IMR-90 (cell line): ENCODE measurements around the gene ANO2. TPM values are rescaled to one million over a fixed set of nuclear protein-coding genes. Genes with fewer than 3 reads are reported as not detected.

Experiments
- ATAC-seq: fragments of 200-7000 bp; cut with Tn5 transposase; 2 replicates; pipeline ENCODE4 v1.9.1; 2020; ENCODE audit warnings: low read depth, mild to moderate bottlenecking, moderate library complexity
- BruUV-seq: library from RNA; stranded (reverse); fragments of 400-500 nt; replicated peaks from 2 replicates; lab custom pipeline; 2021; lab: Mats Ljungman, UMichigan
- CTCF ChIA-PET: fragments of 300-600 bp; formaldehyde crosslinking; extraction: SDS; loops from one replicate; lab custom pipeline; 2021; ENCODE audit warnings: antibody characterized with exemption; lab: Yijun Ruan, JAX
- POLR2A ChIA-PET: fragments of 300-600 bp; sonication (Branson Sonifier 250); formaldehyde crosslinking; loops from one replicate; lab custom pipeline; 2022; ENCODE audit warnings: antibody characterized with exemption; ENCODE audit not compliant: unreplicated experiment; lab: Charles Lee
- DNase-seq: peaks from one replicate; pipeline ENCODE4 v3.0.0; 2013
- H2AFZ ChIP-seq: replicated peaks from 2 replicates; pipeline ENCODE3; 2013; ENCODE audit warnings: low read length, mild to moderate bottlenecking; ENCODE audit not compliant: poor library complexity
- H2AK5ac ChIP-seq: 2 replicates; pipeline ENCODE4 v1.6.1; 2013; ENCODE audit warnings: low read depth, low read length, inconsistent platforms
- H2AK9ac ChIP-seq: replicated peaks from 2 replicates; pipeline ENCODE3; 2013; ENCODE audit warnings: mild to moderate bottlenecking, low read depth, low read length, moderate library complexity; ENCODE audit not compliant: poor library complexity
- H2BK120ac ChIP-seq: 2 replicates; pipeline ENCODE4 v1.6.1; 2013; ENCODE audit warnings: low read depth, low read length, inconsistent platforms
- H2BK15ac ChIP-seq: 3 replicates; pipeline ENCODE4 v1.6.1; 2013; ENCODE audit warnings: low read depth, low read length, inconsistent platforms
- H2BK20ac ChIP-seq: 2 replicates; pipeline ENCODE4 v1.6.1; 2013; ENCODE audit warnings: low read depth, mild to moderate bottlenecking, inconsistent platforms, low read length, moderate library complexity
- H2BK5ac ChIP-seq: 2 replicates; pipeline ENCODE4 v1.6.1; 2013; ENCODE audit warnings: mild to moderate bottlenecking, low read depth, low read length, inconsistent platforms; ENCODE audit not compliant: poor library complexity, severe bottlenecking
- H3K14ac ChIP-seq: replicated peaks from 2 replicates; pipeline ENCODE4 v1.6.1; 2013; ENCODE audit warnings: low read depth, low read length, inconsistent platforms
- H3K18ac ChIP-seq: 2 replicates; pipeline ENCODE4 v1.6.1; 2013; ENCODE audit warnings: low read depth, low read length, control low read depth
- H3K23ac ChIP-seq: 2 replicates; pipeline ENCODE4 v1.6.1; 2013; ENCODE audit warnings: low read depth, low read length, inconsistent platforms
- H3K27ac ChIP-seq: 2 replicates; pipeline ENCODE4 v1.5.1; 2013; ENCODE audit warnings: mild to moderate bottlenecking, control low read depth, low read length; ENCODE audit not compliant: insufficient read depth
- H3K27me3 ChIP-seq: 2 replicates; pipeline ENCODE4 v1.6.1; 2013; ENCODE audit warnings: low read length; ENCODE audit not compliant: control insufficient read depth, insufficient read depth
- H3K36me3 ChIP-seq: 2 replicates; pipeline ENCODE4 v1.6.1; 2013; ENCODE audit warnings: low read length, mixed read lengths; ENCODE audit not compliant: control insufficient read depth, insufficient read depth
- H3K4ac ChIP-seq: 2 replicates; pipeline ENCODE4 v1.6.1; 2013; ENCODE audit warnings: low read depth, low read length, inconsistent platforms
- H3K4me1 ChIP-seq: 2 replicates; pipeline ENCODE4 v1.6.1; 2013; ENCODE audit warnings: low read length, mixed read lengths; ENCODE audit not compliant: control insufficient read depth, insufficient read depth
- H3K4me2 ChIP-seq: 2 replicates; pipeline ENCODE4 v1.6.1; 2013; ENCODE audit warnings: low read depth, mild to moderate bottlenecking, control low read depth, low read length, moderate library complexity
- H3K4me3 ChIP-seq: 2 replicates; pipeline ENCODE4 v1.5.1; 2013; ENCODE audit warnings: low read depth, mild to moderate bottlenecking, control low read depth, low read length, moderate library complexity; ENCODE audit not compliant: insufficient read depth
- H3K56ac ChIP-seq: 2 replicates; pipeline ENCODE4 v1.6.1; 2013; ENCODE audit warnings: low read length, inconsistent platforms; ENCODE audit not compliant: insufficient read depth; ENCODE audit errors: extremely low read depth
- H3K79me1 ChIP-seq, 2 experiments: 2 replicates each; pipeline ENCODE4 v1.6.1; 2013; ENCODE audit warnings: low read length in 2 of 2, inconsistent platforms in 1 of 2, low read depth in 1 of 2
- H3K9ac ChIP-seq: 2 replicates; pipeline ENCODE4 v1.6.1; 2013; ENCODE audit warnings: low read depth, low read length, control low read depth
- H3K9me1 ChIP-seq: 2 replicates; pipeline ENCODE4 v1.6.1; 2013; ENCODE audit warnings: low read length, inconsistent platforms; ENCODE audit not compliant: insufficient read depth
- H3K9me3 ChIP-seq: 2 replicates; pipeline ENCODE4 v1.6.1; 2013; ENCODE audit warnings: low read length; ENCODE audit not compliant: control insufficient read depth, insufficient read depth
- H4K20me1 ChIP-seq: 2 replicates; pipeline ENCODE4 v1.6.1; 2013; ENCODE audit warnings: low read length, inconsistent platforms; ENCODE audit not compliant: insufficient read depth
- H4K5ac ChIP-seq: 2 replicates; pipeline ENCODE4 v1.6.1; 2013; ENCODE audit warnings: mild to moderate bottlenecking, low read depth, low read length, control low read depth
- H4K8ac ChIP-seq, 2 experiments: 2 replicates each; pipeline ENCODE4 v1.6.1; 2013; ENCODE audit warnings: low read depth in 2 of 2, low read length in 2 of 2, control low read depth in 1 of 2, inconsistent platforms in 1 of 2
- H4K91ac ChIP-seq: 2 replicates; pipeline ENCODE4 v1.6.1; 2013; ENCODE audit warnings: low read depth, low read length, inconsistent platforms; ENCODE audit not compliant: insufficient read depth
- BHLHE40 ChIP-seq: fragments of 150-350 bp; IDR thresholded peaks from 2 replicates; pipeline ENCODE4 v1.6.1; 2016; ENCODE audit warnings: mild to moderate bottlenecking, low read depth, low read length
- CEBPB ChIP-seq: IDR thresholded peaks from 2 replicates; pipeline ENCODE4 v1.6.1; 2012; ENCODE audit warnings: low read depth, low read length, improper control_type of control experiment
- FOS ChIP-seq: fragments of 150-350 bp; IDR thresholded peaks from 2 replicates; pipeline ENCODE4 v1.6.1; 2016; ENCODE audit warnings: low read depth, low read length
- MAFK ChIP-seq: IDR thresholded peaks from 2 replicates; pipeline ENCODE4 v1.6.1; 2012; ENCODE audit warnings: low read depth, low read length, improper control_type of control experiment
- MAZ ChIP-seq: IDR thresholded peaks from 2 replicates; pipeline ENCODE4 v1.6.1; 2012; ENCODE audit warnings: low read depth, mild to moderate bottlenecking, low read length, improper control_type of control experiment, moderate library complexity, borderline replicate concordance
- MXI1 ChIP-seq: IDR thresholded peaks from 2 replicates; pipeline ENCODE4 v1.6.1; 2012; ENCODE audit warnings: low read depth, mild to moderate bottlenecking, low read length, moderate library complexity, borderline replicate concordance
- NFE2L2 ChIP-seq: fragments of 150-350 bp; IDR thresholded peaks from 2 replicates; pipeline ENCODE4 v1.6.1; 2016; ENCODE audit warnings: low read depth, mild to moderate bottlenecking, low read length
- POLR2A ChIP-seq: IDR thresholded peaks from 2 replicates; pipeline ENCODE4 v1.6.1; 2012; ENCODE audit warnings: mild to moderate bottlenecking, low read depth, low read length
- RAD21 ChIP-seq: IDR thresholded peaks from 2 replicates; pipeline ENCODE4 v1.6.1; 2012; ENCODE audit warnings: low read length, improper control_type of control experiment
- RCOR1 ChIP-seq: IDR thresholded peaks from 2 replicates; pipeline ENCODE4 v1.6.1; 2012; ENCODE audit warnings: mild to moderate bottlenecking, low read length, improper control_type of control experiment; ENCODE audit not compliant: insufficient replicate concordance
- RFX5 ChIP-seq: IDR thresholded peaks from 2 replicates; pipeline ENCODE4 v1.8.0; 2012; ENCODE audit warnings: low read depth, mild to moderate bottlenecking, low read length, moderate library complexity
- SMC3 ChIP-seq: fragments of 150-350 bp; IDR thresholded peaks from 2 replicates; pipeline ENCODE4 v1.6.1; 2016; ENCODE audit warnings: low read depth, mild to moderate bottlenecking, antibody characterized with exemption, low read length, moderate library complexity
- WGBS, 2 experiments: methylation state at CpG; one replicate each; pipeline versions ENCODE4 v1.1.5 to v1.1.7; 2013; ENCODE audit warnings: missing lambda C conversion rate in 2 of 2; ENCODE audit not compliant: insufficient read length in 1 of 2; ENCODE audit errors: extremely low coverage in 2 of 2; 5-methylcytosine and 5-hydroxymethylcytosine counted together
- dilution Hi-C: fragments of 300-500 bp; cut with HindIII; formaldehyde crosslinking; loops from one replicate; pipeline ENCODE4 v1.14.3; 2018; ENCODE audit warnings: low sequenced_read_pairs; ENCODE audit not compliant: unreplicated experiment
- in situ Hi-C: fragments of 300-500 bp; cut with MboI; formaldehyde crosslinking; loops from 3 replicates; pipeline ENCODE4 v1.14.3; 2019; ENCODE audit warnings: low sequenced_read_pairs, inconsistent platforms, mixed read lengths
- intact Hi-C: fragments of 100-400 bp; cut with micrococcal nuclease; formaldehyde crosslinking; loops from 2 replicates; pipeline ENCODE4 v1.10.0; 2022
- polyA plus RNA-seq, 3 experiments: library from polyadenylated mRNA; depleted of rRNA; stranded (reverse); fragments of >200 nt; gene quantifications; 2 replicates each; pipeline ENCODE4 v1.2.3, GENCODE V29; 2012; ENCODE audit warnings: low replicate concordance in 1 of 3
- total RNA-seq: library from RNA; depleted of rRNA; stranded (reverse); fragments of >200 nt; gene quantifications from 2 replicates; pipeline ENCODE4 v1.2.3, GENCODE V29; 2012
- TF ChIP-seq, protein P1 (sequence below): conservative IDR thresholded peaks from 2 replicates; pipeline ENCODE4 v1.5.1; 2012; ENCODE audit warnings: mild to moderate bottlenecking, low read depth, low read length, improper control_type of control experiment
- TF ChIP-seq, protein P2 (sequence below): fragments of 150-350 bp; IDR thresholded peaks from 2 replicates; pipeline ENCODE4 v1.6.1; 2016; ENCODE audit warnings: low read depth, mild to moderate bottlenecking, low read length, moderate library complexity, borderline replicate concordance
- TF ChIP-seq, protein P3 (sequence below): fragments of 150-350 bp; IDR thresholded peaks from 2 replicates; pipeline ENCODE4 v1.6.1; 2017; ENCODE audit warnings: mild to moderate bottlenecking, antibody characterized with exemption, low read length, low read depth

The ANO2 gene
- total and polyA plus RNA-seq, 2 of the 4 experiments (the other 2 are of a cell fraction): 0.22 TPM; not detected in 1

DNA sequence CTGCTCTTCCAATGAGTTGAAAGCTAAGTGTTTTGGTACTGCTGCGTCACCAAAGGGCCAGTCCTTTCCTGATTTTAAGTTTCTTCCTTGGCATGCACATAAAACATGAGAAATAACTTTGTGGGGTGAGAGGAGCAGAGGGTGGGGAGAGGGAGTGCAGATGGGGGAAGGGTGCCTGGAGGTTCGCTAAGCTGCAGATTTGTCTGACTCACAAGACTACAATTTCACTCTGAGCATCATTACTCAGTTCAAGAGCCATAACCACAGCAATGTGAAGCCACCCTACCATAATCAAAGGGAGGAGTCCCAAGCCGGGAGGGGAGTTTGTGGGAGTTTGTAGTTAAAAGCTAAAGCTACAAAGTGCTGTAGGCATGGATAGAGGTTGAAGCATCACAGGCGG, 136.1 kb downstream of the ANO2 start:
- dilution Hi-C loops: no loop called here
- Histone ChIP-seq H3K18ac (no peak overlapping the region), H3K27ac (no peak overlapping the region), H3K4me3 (no peak overlapping the region), H3K79me1 (no peaks in the 10 kb centered on the region), H3K23ac (no peak overlapping the region), H3K56ac (no peak overlapping the region), H3K4ac (no peak overlapping the region), H2AFZ (peak overlapping the region; percentile 73), H4K20me1 (no peaks in the 10 kb centered on the region), H3K9me1 (no peaks in the 10 kb centered on the region), H3K27me3 (peaks cover 3% of the 10 kb centered on the region), H2AK9ac (no peak overlapping the region), H2BK120ac (no peak overlapping the region), H2AK5ac (no peak overlapping the region), H3K36me3 (no peaks in the 10 kb centered on the region), H2BK5ac (no peak overlapping the region), H3K14ac (no peak overlapping the region), H3K9ac (no peak overlapping the region), H2BK20ac (no peak overlapping the region), H4K5ac (no peak overlapping the region), H2BK15ac (no peak overlapping the region), H3K9me3 (no peaks in the 10 kb centered on the region), H3K4me2 (no peak overlapping the region), H3K4me1 (peaks cover 5% of the 10 kb centered on the region), H4K91ac (no peak overlapping the region), H4K8ac (no peak overlapping the region)
- ATAC-seq: peak; percentile 72
- intact Hi-C loops: no loop called here
- WGBS, 2 experiments: 60% methylated on average over 1 of the region's 4 CpGs; no CpG with 5 or more reads in 1 of the 2 experiments
- no TSS peak for BruUV-seq
- ChIA-PET CTCF (no interaction called here), POLR2A (no interaction called here)
- TF ChIP-seq RFX5 (no peak), FOS (peak; percentile 49; the same call in 1 of the 2 replicates), POLR2A (no peak), SMC3 (no peak), RCOR1 (no peak), MXI1 (no peak), RAD21 (no peak), NFE2L2 (no peak), CEBPB (no peak), MAZ (peak; percentile 41; the same call in 1 of the 2 replicates), BHLHE40 (no peak), MAFK (no peak)
- TF ChIP-seq, protein P1, sequence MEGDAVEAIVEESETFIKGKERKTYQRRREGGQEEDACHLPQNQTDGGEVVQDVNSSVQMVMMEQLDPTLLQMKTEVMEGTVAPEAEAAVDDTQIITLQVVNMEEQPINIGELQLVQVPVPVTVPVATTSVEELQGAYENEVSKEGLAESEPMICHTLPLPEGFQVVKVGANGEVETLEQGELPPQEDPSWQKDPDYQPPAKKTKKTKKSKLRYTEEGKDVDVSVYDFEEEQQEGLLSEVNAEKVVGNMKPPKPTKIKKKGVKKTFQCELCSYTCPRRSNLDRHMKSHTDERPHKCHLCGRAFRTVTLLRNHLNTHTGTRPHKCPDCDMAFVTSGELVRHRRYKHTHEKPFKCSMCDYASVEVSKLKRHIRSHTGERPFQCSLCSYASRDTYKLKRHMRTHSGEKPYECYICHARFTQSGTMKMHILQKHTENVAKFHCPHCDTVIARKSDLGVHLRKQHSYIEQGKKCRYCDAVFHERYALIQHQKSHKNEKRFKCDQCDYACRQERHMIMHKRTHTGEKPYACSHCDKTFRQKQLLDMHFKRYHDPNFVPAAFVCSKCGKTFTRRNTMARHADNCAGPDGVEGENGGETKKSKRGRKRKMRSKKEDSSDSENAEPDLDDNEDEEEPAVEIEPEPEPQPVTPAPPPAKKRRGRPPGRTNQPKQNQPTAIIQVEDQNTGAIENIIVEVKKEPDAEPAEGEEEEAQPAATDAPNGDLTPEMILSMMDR: no peak
- TF ChIP-seq, protein P2, sequence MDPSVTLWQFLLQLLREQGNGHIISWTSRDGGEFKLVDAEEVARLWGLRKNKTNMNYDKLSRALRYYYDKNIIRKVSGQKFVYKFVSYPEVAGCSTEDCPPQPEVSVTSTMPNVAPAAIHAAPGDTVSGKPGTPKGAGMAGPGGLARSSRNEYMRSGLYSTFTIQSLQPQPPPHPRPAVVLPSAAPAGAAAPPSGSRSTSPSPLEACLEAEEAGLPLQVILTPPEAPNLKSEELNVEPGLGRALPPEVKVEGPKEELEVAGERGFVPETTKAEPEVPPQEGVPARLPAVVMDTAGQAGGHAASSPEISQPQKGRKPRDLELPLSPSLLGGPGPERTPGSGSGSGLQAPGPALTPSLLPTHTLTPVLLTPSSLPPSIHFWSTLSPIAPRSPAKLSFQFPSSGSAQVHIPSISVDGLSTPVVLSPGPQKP: no peak
- TF ChIP-seq, protein P3, sequence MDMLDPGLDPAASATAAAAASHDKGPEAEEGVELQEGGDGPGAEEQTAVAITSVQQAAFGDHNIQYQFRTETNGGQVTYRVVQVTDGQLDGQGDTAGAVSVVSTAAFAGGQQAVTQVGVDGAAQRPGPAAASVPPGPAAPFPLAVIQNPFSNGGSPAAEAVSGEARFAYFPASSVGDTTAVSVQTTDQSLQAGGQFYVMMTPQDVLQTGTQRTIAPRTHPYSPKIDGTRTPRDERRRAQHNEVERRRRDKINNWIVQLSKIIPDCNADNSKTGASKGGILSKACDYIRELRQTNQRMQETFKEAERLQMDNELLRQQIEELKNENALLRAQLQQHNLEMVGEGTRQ: no peak
- DNase-seq: peak; percentile 85
- in situ Hi-C loops: no loop called here
